SH-SY5Y (cell line): Measurements from ENCODE around the gene MDM1.

ENCODE experiments used
- GATA2 ChIP-seq: IDR thresholded peaks from 2 replicates; pipeline ENCODE4 v1.6.1; 2011; ENCODE audit warnings: mild to moderate bottlenecking, low read depth, low read length
- GATA3 ChIP-seq: IDR thresholded peaks from 2 replicates; pipeline ENCODE4 v1.6.1; 2011; ENCODE audit warnings: low read depth, mild to moderate bottlenecking, low read length, moderate library complexity

The MDM1 gene

GRCh38 chr12:68331869-68332727, at the start of gene MDM1:
MDM1 (minus strand) TSS chr12:68332362; CDS start chr12:68332245, 117 bp downstream.
- peak; percentile 7; the same call in 1 of the 2 replicates for TF ChIP-seq GATA2
- TF ChIP-seq GATA3 = no peak

GRCh38 chr12:68381476-68382219, 49.5 kb upstream of the MDM1 start:
- no peak for TF ChIP-seq GATA3
- TF ChIP-seq GATA2 = no peak

GRCh38 chr12:68378872-68379606, 46.9 kb upstream of the MDM1 start:
- TF ChIP-seq GATA2 (no peak), GATA3 (no peak)

- TF ChIP-seq GATA2 (no peak), GATA3 (no peak)
Observed at GRCh38 chr12:68377881-68378280, 45.7 kb upstream of the MDM1 start.

GRCh38 chr12:68376901-68377300, 44.7 kb upstream of the MDM1 start:
- TF ChIP-seq GATA3 (no peak), GATA2 (no peak)

- TF ChIP-seq GATA3 (no peak), GATA2 (no peak)
Observed at GRCh38 chr12:68375756-68376695, 43.9 kb upstream of the MDM1 start.

- TF ChIP-seq GATA3 (no peak), GATA2 (no peak)
Observed at GRCh38 chr12:68374307-68374982, 42.3 kb upstream of the MDM1 start.

GRCh38 chr12:68370667-68371066, 38.5 kb upstream of the MDM1 start:
- no peak for TF ChIP-seq GATA3
- TF ChIP-seq GATA2 = no peak

GRCh38 chr12:68370006-68370590, 37.9 kb upstream of the MDM1 start:
- no peak for TF ChIP-seq GATA3
- no peak for TF ChIP-seq GATA2

GRCh38 chr12:68368327-68368726, 36.2 kb upstream of the MDM1 start:
- TF ChIP-seq GATA3 = no peak
- TF ChIP-seq GATA2 = no peak

GRCh38 chr12:68367903-68368302, 35.7 kb upstream of the MDM1 start:
- no peak for TF ChIP-seq GATA3
- TF ChIP-seq GATA2 = no peak

GRCh38 chr12:68367116-68367515, 35.0 kb upstream of the MDM1 start:
- TF ChIP-seq GATA3 (no peak), GATA2 (no peak)
